ENCODE measurements around the gene LMX1B. TPM values are rescaled to one million over a fixed set of nuclear protein-coding genes. Genes with fewer than 3 reads are reported as not detected.

Gene LMX1B
- total RNA-seq, 1 donor from 2014 or later, result 0.26 TPM

GRCh38 chr9:126621919-126622735 lies 8.4 kb downstream of the LMX1B start:
- H3K4me3 Mint-ChIP-seq (ENCODE audit: unreplicated experiment), result no peak overlapping the region
- H3K36me3 Mint-ChIP-seq (ENCODE audit: low read depth, unreplicated experiment), result no peaks in the 10 kb centered on the region
- TF ChIP-seq CTCF (IDR thresholded peaks at IDR 0.05; ENCODE audit: unreplicated experiment), result no peak
- no peaks in the 10 kb centered on the region for H3K9me3 Mint-ChIP-seq (ENCODE audit: unreplicated experiment)
- peaks cover 21% of the 10 kb centered on the region for H3K4me1 Mint-ChIP-seq (ENCODE audit: unreplicated experiment)
- H3K27ac Mint-ChIP-seq (ENCODE audit: unreplicated experiment), result no peak overlapping the region
- DNase-seq (ENCODE audit: low spot score), result no peak
- peaks cover 41% of the 10 kb centered on the region for H3K27me3 Mint-ChIP-seq (ENCODE audit: unreplicated experiment)

GRCh38 chr9:126623314-126623666 lies 9.6 kb downstream of the LMX1B start:
- no peaks in the 10 kb centered on the region for H3K9me3 Mint-ChIP-seq (ENCODE audit: unreplicated experiment)
- TF ChIP-seq CTCF (IDR thresholded peaks at IDR 0.05; ENCODE audit: unreplicated experiment), result no peak
- H3K4me3 Mint-ChIP-seq (ENCODE audit: unreplicated experiment), result no peak overlapping the region
- peaks cover 39% of the 10 kb centered on the region for H3K27me3 Mint-ChIP-seq (ENCODE audit: unreplicated experiment)
- H3K27ac Mint-ChIP-seq (ENCODE audit: unreplicated experiment), result no peak overlapping the region
- DNase-seq (ENCODE audit: low spot score), result no peak
- H3K4me1 Mint-ChIP-seq (ENCODE audit: unreplicated experiment), result peaks cover 17% of the 10 kb centered on the region
- no peaks in the 10 kb centered on the region for H3K36me3 Mint-ChIP-seq (ENCODE audit: low read depth, unreplicated experiment)

GRCh38 chr9:126623667-126624478 lies 10.1 kb downstream of the LMX1B start:
- Mint-ChIP-seq H3K4me1 (ENCODE audit: unreplicated experiment) (peaks cover 17% of the 10 kb centered on the region), H3K36me3 (ENCODE audit: low read depth, unreplicated experiment) (no peaks in the 10 kb centered on the region), H3K27me3 (ENCODE audit: unreplicated experiment) (peaks cover 37% of the 10 kb centered on the region), H3K9me3 (ENCODE audit: unreplicated experiment) (no peaks in the 10 kb centered on the region), H3K27ac (ENCODE audit: unreplicated experiment) (no peak overlapping the region), H3K4me3 (ENCODE audit: unreplicated experiment) (no peak overlapping the region)
- TF ChIP-seq CTCF (IDR thresholded peaks at IDR 0.05; ENCODE audit: unreplicated experiment), result no peak
- no peak for DNase-seq (ENCODE audit: low spot score)

- H3K4me1 Mint-ChIP-seq (ENCODE audit: unreplicated experiment), result peaks cover 17% of the 10 kb centered on the region
- H3K9me3 Mint-ChIP-seq (ENCODE audit: unreplicated experiment), result no peaks in the 10 kb centered on the region
- H3K27me3 Mint-ChIP-seq (ENCODE audit: unreplicated experiment), result peaks cover 37% of the 10 kb centered on the region
- no peaks in the 10 kb centered on the region for H3K36me3 Mint-ChIP-seq (ENCODE audit: low read depth, unreplicated experiment)
- no peak overlapping the region for H3K4me3 Mint-ChIP-seq (ENCODE audit: unreplicated experiment)
- TF ChIP-seq CTCF (IDR thresholded peaks at IDR 0.05; ENCODE audit: unreplicated experiment), result no peak
- DNase-seq (ENCODE audit: low spot score), result no peak
- no peak overlapping the region for H3K27ac Mint-ChIP-seq (ENCODE audit: unreplicated experiment)
These were observed 10.7 kb downstream of the LMX1B start for GRCh38 chr9:126624479-126624826.

- peaks cover 37% of the 10 kb centered on the region for H3K27me3 Mint-ChIP-seq (ENCODE audit: unreplicated experiment)
- H3K36me3 Mint-ChIP-seq (ENCODE audit: low read depth, unreplicated experiment), result no peaks in the 10 kb centered on the region
- DNase-seq (ENCODE audit: low spot score), result no peak
- TF ChIP-seq CTCF (IDR thresholded peaks at IDR 0.05; ENCODE audit: unreplicated experiment), result no peak
- peaks cover 17% of the 10 kb centered on the region for H3K4me1 Mint-ChIP-seq (ENCODE audit: unreplicated experiment)
- H3K4me3 Mint-ChIP-seq (ENCODE audit: unreplicated experiment), result no peak overlapping the region
- no peak overlapping the region for H3K27ac Mint-ChIP-seq (ENCODE audit: unreplicated experiment)
- no peaks in the 10 kb centered on the region for H3K9me3 Mint-ChIP-seq (ENCODE audit: unreplicated experiment)
These were observed 11.2 kb downstream of the LMX1B start for GRCh38 chr9:126624912-126625311.

All from endothelial cell (in vitro differentiated cells).